H9 (cell line): Measurements from ENCODE around the gene EGLN1. TPM values are rescaled to one million over a fixed set of nuclear protein-coding genes. Genes with fewer than 3 reads are reported as not detected.

Source experiments
- DNase-seq: peaks from one replicate; pipeline ENCODE4 v3.0.0-alpha.2; 2017
- H2AFZ ChIP-seq: one replicate; pipeline ENCODE4 v1.6.1; 2013; ENCODE audit warnings: mild to moderate bottlenecking, low read length, control low read depth, moderate library complexity
- H2AK5ac ChIP-seq: 2 replicates; pipeline ENCODE4 v1.6.1; 2013; ENCODE audit warnings: low read length, control low read depth, mixed read lengths; ENCODE audit not compliant: insufficient read length
- H2BK120ac ChIP-seq: one replicate; pipeline ENCODE4 v1.6.1; 2013; ENCODE audit warnings: low read depth, mild to moderate bottlenecking, low read length, control low read depth, inconsistent platforms; ENCODE audit not compliant: poor library complexity, severe bottlenecking
- H2BK12ac ChIP-seq: 2 replicates; pipeline ENCODE4 v1.6.1; 2013; ENCODE audit warnings: low read length, control low read depth, mixed read lengths, low read depth; ENCODE audit not compliant: insufficient read length
- H2BK15ac ChIP-seq: 2 replicates; pipeline ENCODE4 v1.6.1; 2013; ENCODE audit warnings: low read depth, low read length, control low read depth
- H2BK20ac ChIP-seq: one replicate; pipeline ENCODE4 v1.6.1; 2013; ENCODE audit warnings: low read depth, mild to moderate bottlenecking, low read length, control low read depth, inconsistent platforms; ENCODE audit not compliant: poor library complexity, severe bottlenecking
- H2BK5ac ChIP-seq: 2 replicates; pipeline ENCODE4 v1.6.1; 2013; ENCODE audit warnings: low read length, control low read depth, mixed read lengths; ENCODE audit not compliant: insufficient read length
- H3K14ac ChIP-seq: 2 replicates; pipeline ENCODE4 v1.6.1; 2013; ENCODE audit warnings: low read length, control low read depth; ENCODE audit not compliant: insufficient read depth
- H3K18ac ChIP-seq: 2 replicates; pipeline ENCODE4 v1.6.1; 2013; ENCODE audit warnings: low read depth, mild to moderate bottlenecking, mixed read lengths, low read length, control low read depth; ENCODE audit not compliant: insufficient read length
- H3K23ac ChIP-seq: 2 replicates; pipeline ENCODE4 v1.6.1; 2013; ENCODE audit warnings: low read length, control low read depth, mixed read lengths, low read depth; ENCODE audit not compliant: insufficient read length
- H3K23me2 ChIP-seq: 2 replicates; pipeline ENCODE4 v1.6.1; 2013; ENCODE audit warnings: low read depth, mild to moderate bottlenecking, mixed read lengths, low read length, control low read depth; ENCODE audit not compliant: insufficient read length, poor library complexity, severe bottlenecking
- H3K27ac ChIP-seq: 2 replicates; pipeline ENCODE4 v1.5.1; 2013; ENCODE audit warnings: low read length, control low read depth, mixed read lengths, low read depth; ENCODE audit not compliant: insufficient read length
- H3K27me3 ChIP-seq: 2 replicates; pipeline ENCODE4 v1.6.1; 2013; ENCODE audit warnings: low read length, control low read depth, inconsistent platforms; ENCODE audit not compliant: insufficient read depth
- H3K4ac ChIP-seq: 2 replicates; pipeline ENCODE4 v1.6.1; 2013; ENCODE audit warnings: low read depth, mild to moderate bottlenecking, control low read depth, inconsistent platforms, low read length, moderate library complexity
- H3K4me1 ChIP-seq: 2 replicates; pipeline ENCODE4 v1.6.1; 2013; ENCODE audit warnings: low read length, control low read depth, inconsistent platforms; ENCODE audit not compliant: insufficient read depth
- H3K4me2 ChIP-seq: 2 replicates; pipeline ENCODE4 v1.6.1; 2013; ENCODE audit warnings: low read length, control low read depth, mixed read lengths; ENCODE audit not compliant: insufficient read length, insufficient read depth
- H3K56ac ChIP-seq: 2 replicates; pipeline ENCODE4 v1.6.1; 2013; ENCODE audit warnings: low read depth, mild to moderate bottlenecking, mixed read lengths, low read length, control low read depth; ENCODE audit not compliant: insufficient read length
- H3K79me1 ChIP-seq: 2 replicates; pipeline ENCODE4 v1.6.1; 2013; ENCODE audit warnings: low read depth, mild to moderate bottlenecking, moderate library complexity, low read length, control low read depth, inconsistent platforms; ENCODE audit not compliant: insufficient read depth, poor library complexity, severe bottlenecking
- H3K79me2 ChIP-seq: 2 replicates; pipeline ENCODE4 v1.6.1; 2013; ENCODE audit warnings: low read length, control low read depth, inconsistent platforms; ENCODE audit not compliant: insufficient read depth
- H3K9ac ChIP-seq: 2 replicates; pipeline ENCODE4 v1.6.1; 2013; ENCODE audit warnings: low read length, control low read depth, mixed read lengths; ENCODE audit not compliant: insufficient read length; ENCODE audit errors: extremely low read depth
- H3K9me3 ChIP-seq: one replicate; pipeline ENCODE4 v1.6.1; 2013; ENCODE audit warnings: low read depth, low read length, inconsistent platforms; ENCODE audit not compliant: control insufficient read depth
- H3T11ph ChIP-seq: one replicate; pipeline ENCODE4 v1.6.1; 2013; ENCODE audit warnings: mild to moderate bottlenecking, low read length, control low read depth, inconsistent platforms
- H4K20me1 ChIP-seq: one replicate; pipeline ENCODE4 v1.6.1; 2013; ENCODE audit not compliant: control insufficient read depth, insufficient read length, insufficient read depth
- H4K5ac ChIP-seq: 2 replicates; pipeline ENCODE4 v1.6.1; 2013; ENCODE audit warnings: low read depth, mild to moderate bottlenecking, mixed read lengths, low read length, control low read depth; ENCODE audit not compliant: insufficient read length
- H4K8ac ChIP-seq: replicated peaks from 2 replicates; pipeline ENCODE4 v1.6.1; 2013; ENCODE audit warnings: low read length, control low read depth, mixed read lengths, low read depth; ENCODE audit not compliant: insufficient read length
- H4K91ac ChIP-seq: 2 replicates; pipeline ENCODE4 v1.6.1; 2013; ENCODE audit warnings: low read depth, mild to moderate bottlenecking, moderate library complexity, mixed read lengths, low read length, control low read depth; ENCODE audit not compliant: insufficient read length
- H3K27ac Mint-ChIP-seq, 3 experiments: 2 replicates in 2 of 3; 3 replicates in 1 of 3; pipeline ENCODE4 v1.8.0; 2020 to 2021; ENCODE audit warnings: mixed read lengths in 3 of 3, mild to moderate bottlenecking in 1 of 3, moderate library complexity in 1 of 3
- H3K27me3 Mint-ChIP-seq: 2 replicates; pipeline ENCODE4 v1.8.0; 2021; ENCODE audit warnings: low read depth, mild to moderate bottlenecking, moderate library complexity, mixed read lengths
- H3K36me3 Mint-ChIP-seq, 3 experiments: 2 replicates in 2 of 3; 3 replicates in 1 of 3; pipeline ENCODE4 v1.8.0; 2020 to 2021; ENCODE audit warnings: low read depth in 3 of 3, mixed read lengths in 3 of 3; ENCODE audit not compliant: insufficient read depth in 1 of 3
- H3K4me1 Mint-ChIP-seq, 2 experiments: 2 replicates each; pipeline ENCODE4 v1.8.0; 2020; ENCODE audit warnings: mixed read lengths in 2 of 2
- H3K4me3 Mint-ChIP-seq, 2 experiments: 2 replicates in 1 of 2; 3 replicates in 1 of 2; pipeline ENCODE4 v1.8.0; 2020 to 2021; ENCODE audit warnings: mild to moderate bottlenecking in 2 of 2, mixed read lengths in 2 of 2, moderate library complexity in 1 of 2
- H3K9me3 Mint-ChIP-seq, 2 experiments: 2 replicates in 1 of 2; 3 replicates in 1 of 2; pipeline ENCODE4 v1.8.0; 2020; ENCODE audit warnings: mild to moderate bottlenecking in 2 of 2, mixed read lengths in 2 of 2, moderate library complexity in 1 of 2
- CTCF ChIP-seq: fragments of 200-600 bp; sonication (generic); conservative IDR thresholded peaks from 3 replicates; pipeline ENCODE4 v1.8.0; 2021; ENCODE audit warnings: antibody characterized with exemption, mild to moderate bottlenecking
- WGBS: extraction: QIAGEN DNeasy Blood & Tissue Kit; methylation state at CpG from one replicate; pipeline ENCODE4 v1.1.7; 2013; ENCODE audit warnings: missing lambda C conversion rate, low lambda C conversion rate, mixed read lengths; ENCODE audit not compliant: insufficient read length; ENCODE audit errors: extremely low coverage; 5-methylcytosine and 5-hydroxymethylcytosine counted together
- total RNA-seq: library from RNA; stranded (reverse); gene quantifications from 2 replicates; pipeline ENCODE4 v1.2.1, GENCODE V29; 2021

EGLN1 gene
- total RNA-seq, 1 experiment from 2014 or later = 8.4 TPM

DNA sequence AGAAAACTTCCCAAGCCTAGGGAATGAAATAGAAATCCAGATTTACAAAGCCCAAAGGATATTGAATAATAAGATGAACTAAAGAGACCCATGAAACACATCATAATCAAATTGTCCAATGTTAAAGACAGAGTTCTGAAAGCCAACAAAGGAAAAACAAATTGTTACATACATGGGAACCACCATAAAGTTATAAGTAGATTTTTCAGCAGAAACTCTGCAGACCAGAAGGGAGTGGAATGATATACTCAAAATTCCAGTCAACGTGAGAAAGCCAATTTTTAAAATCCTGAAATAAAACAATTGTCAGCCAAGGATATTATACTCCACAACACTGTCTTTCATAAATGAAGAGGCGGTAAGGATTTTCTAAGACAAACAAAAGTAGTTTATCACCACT lies 22.0 kb upstream of the EGLN1 start:
- Histone ChIP-seq H3K9ac (no peak overlapping the region), H4K20me1 (no peaks in the 10 kb centered on the region), H2AFZ (no peak overlapping the region), H4K5ac (no peak overlapping the region), H2BK12ac (no peak overlapping the region), H3K4me1 (no peaks in the 10 kb centered on the region), H3K4me2 (no peak overlapping the region), H3K27ac (no peak overlapping the region), H2BK15ac (no peak overlapping the region), H3K27me3 (no peaks in the 10 kb centered on the region), H4K8ac (no peak overlapping the region), H2BK120ac (no peak overlapping the region), H4K91ac (no peak overlapping the region), H2BK5ac (no peak overlapping the region), H3T11ph (no peak overlapping the region), H3K79me1 (no peaks in the 10 kb centered on the region), H3K23ac (no peak overlapping the region), H3K14ac (no peak overlapping the region), H2BK20ac (no peak overlapping the region), H3K23me2 (no peaks in the 10 kb centered on the region), H3K18ac (no peak overlapping the region), H3K4ac (no peak overlapping the region), H3K79me2 (no peaks in the 10 kb centered on the region), H2AK5ac (no peak overlapping the region), H3K9me3 (no peaks in the 10 kb centered on the region), H3K56ac (no peak overlapping the region)
- Mint-ChIP-seq H3K27ac (no peak overlapping the region), H3K9me3 (no peaks in the 10 kb centered on the region; a peak in 2 of 5 replicates), H3K27me3 (peaks cover 32% of the 10 kb centered on the region), H3K36me3 (no peaks in the 10 kb centered on the region), H3K4me1 (no peaks in the 10 kb centered on the region), H3K4me3 (no peak overlapping the region)
- no peak for TF ChIP-seq CTCF
- no CpG with 5 or more reads among the region's 2 CpGs for WGBS
- DNase-seq = no peak
